ENCODE measurements around the gene NUP210.

- TF ChIP-seq POLR2A (IDR thresholded peaks at IDR 0.05): no peak
- no peak for TF ChIP-seq CTCF (IDR thresholded peaks at IDR 0.05)
These were observed 105.2 kb downstream of the NUP210 start for GRCh38 chr3:13314877-13315276.

Data from lower leg skin (tissue), 3 donors.